SK-N-MC (cell line): ENCODE measurements around the gene PPY.

Experiments used
- EZH2 ChIP-seq: fragments of 200-600 bp; sonication (generic); IDR thresholded peaks from one replicate; pipeline ENCODE4 v1.6.1; 2017; ENCODE audit warnings: antibody characterized with exemption
- FOXP2 ChIP-seq: optimal IDR thresholded peaks from 2 replicates; pipeline ENCODE3; 2011; ENCODE audit warnings: mild to moderate bottlenecking, moderate library complexity; ENCODE audit not compliant: insufficient read depth; ENCODE audit errors: extremely low read length, control extremely low read depth
- POLR2AphosphoS5 ChIP-seq: IDR thresholded peaks from 2 replicates; pipeline ENCODE4 v1.6.1; 2012; ENCODE audit warnings: mild to moderate bottlenecking, low read depth, low read length, borderline replicate concordance

DNA sequence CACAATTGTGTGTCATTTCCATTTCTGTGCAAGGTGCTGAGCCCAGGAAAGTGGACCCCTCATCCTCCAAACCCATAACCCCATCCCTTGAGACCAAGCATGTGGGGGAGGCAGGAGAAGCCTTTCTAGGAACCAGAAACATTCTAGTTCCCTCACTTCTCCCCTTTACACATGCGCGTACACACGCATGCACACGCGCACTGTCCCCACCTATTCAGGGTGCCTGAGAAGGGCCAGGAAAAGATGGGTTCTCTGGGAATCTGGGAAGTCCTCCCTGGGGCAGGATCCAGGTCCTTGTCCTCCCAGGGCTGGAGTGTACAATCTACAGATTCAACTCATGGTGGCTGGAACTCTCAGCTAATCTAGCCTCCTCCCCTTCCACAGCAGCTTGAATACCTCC, 2.4 kb downstream of the PPY start:
- TF ChIP-seq POLR2AphosphoS5 (no peak), EZH2 (no peak), FOXP2 (no peak)
